ENCODE results near the gene SIPA1L3. TPM values are rescaled to one million over a fixed set of nuclear protein-coding genes. Genes with fewer than 3 reads are reported as not detected.

SIPA1L3 gene
- polyA plus RNA-seq, 1 of the 3 experiments (the other 2 are of a cell fraction) = 11.6 TPM

GRCh38 chr19:38082256-38083118 lies 175.5 kb downstream of the SIPA1L3 start:
- 0 out of 4 replicates have a peak, but pooled peaks cover 0 to 4% of the 10 kb centered on the region in 2 experiments for H3K4me1 ChIP-seq (ENCODE audit: control insufficient read depth in 1 of 2, insufficient read depth in 2 of 2, low read depth in 1 of 2, low read length in 1 of 2)
- no peaks in the 10 kb centered on the region for H3K27me3 ChIP-seq (ENCODE audit: insufficient read depth)
- POLR2A ChIA-PET = no interaction called here
- DNase-seq = no peak
- CTCF ChIA-PET = interaction anchor here (1.6 kb wide), 1 partner anchor 180 kb away, joined by 4 read pairs; no protein-coding TSS in a partner anchor
- peaks cover 7% of the 10 kb centered on the region for H3F3A ChIP-seq (replicated peaks; ENCODE audit: insufficient read depth)
- no peak overlapping the region for H2AFZ ChIP-seq (ENCODE audit: low read depth)
- H3K9me2 ChIP-seq = no peaks in the 10 kb centered on the region
- H3K27ac ChIP-seq (ENCODE audit: low read depth in 2 of 2, low read length in 1 of 2) = no peak overlapping the region
- peaks cover 22% of the 10 kb centered on the region; the same call in 1 of the 2 replicates for H3K79me2 ChIP-seq (ENCODE audit: insufficient read depth)
- H3K4me3 ChIP-seq (ENCODE audit: low read depth in 2 of 2, low read length in 1 of 2) = no peak overlapping the region
- 0 out of 2 replicates have a peak, but pooled peaks cover 3% of the 10 kb centered on the region for H4K20me1 ChIP-seq (ENCODE audit: insufficient read depth)
- no peak overlapping the region for H3K4me2 ChIP-seq
- H3K9ac ChIP-seq = no peak overlapping the region
- WGBS (ENCODE audit: low lambda C conversion rate) = 96% methylated on average over 55 of the region's 78 CpGs
- TF ChIP-seq MXI1 (IDR thresholded peaks at IDR 0.05; ENCODE audit: low read depth, low read length) = no peak
- TF ChIP-seq FOSL2 (IDR thresholded peaks at IDR 0.05; ENCODE audit: borderline replicate concordance, low read depth) = no peak
- no peak for TF ChIP-seq TAF1 (IDR thresholded peaks at IDR 0.05; ENCODE audit: borderline replicate concordance, low read depth, low read length)
- TF ChIP-seq, protein P1, sequence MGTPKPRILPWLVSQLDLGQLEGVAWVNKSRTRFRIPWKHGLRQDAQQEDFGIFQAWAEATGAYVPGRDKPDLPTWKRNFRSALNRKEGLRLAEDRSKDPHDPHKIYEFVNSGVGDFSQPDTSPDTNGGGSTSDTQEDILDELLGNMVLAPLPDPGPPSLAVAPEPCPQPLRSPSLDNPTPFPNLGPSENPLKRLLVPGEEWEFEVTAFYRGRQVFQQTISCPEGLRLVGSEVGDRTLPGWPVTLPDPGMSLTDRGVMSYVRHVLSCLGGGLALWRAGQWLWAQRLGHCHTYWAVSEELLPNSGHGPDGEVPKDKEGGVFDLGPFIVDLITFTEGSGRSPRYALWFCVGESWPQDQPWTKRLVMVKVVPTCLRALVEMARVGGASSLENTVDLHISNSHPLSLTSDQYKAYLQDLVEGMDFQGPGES (IDR thresholded peaks at IDR 0.05; ENCODE audit: low read depth, low read length) = no peak
- peaks cover 0 to 5% of the 10 kb centered on the region in 2 experiments for H3K36me3 ChIP-seq (replicated peaks in 1 of 2; ENCODE audit: control insufficient read depth in 1 of 2, insufficient read depth in 2 of 2, low read length in 1 of 2)
- H3K9me3 ChIP-seq = no peaks in the 10 kb centered on the region

DNA sequence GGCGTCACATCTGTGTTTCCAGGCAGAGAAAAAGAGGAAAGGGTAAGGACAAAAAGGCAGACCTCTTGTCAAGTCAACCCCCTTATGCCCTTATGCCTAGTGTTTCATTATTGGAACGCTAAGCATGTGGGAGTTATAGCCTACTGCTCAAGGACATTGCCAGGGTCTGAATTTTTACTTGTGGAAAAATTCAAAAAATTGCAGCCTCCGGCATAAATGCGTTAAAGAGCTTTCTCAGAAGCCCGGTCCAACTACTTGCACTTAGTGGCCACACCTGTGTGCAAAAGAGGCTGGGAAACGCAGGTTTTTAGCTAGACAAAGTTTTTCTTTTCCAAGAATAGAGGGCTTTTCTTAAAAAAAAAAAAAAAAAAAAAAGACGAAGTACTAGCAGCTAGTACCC lies 177.2 kb downstream of the SIPA1L3 start:
- H3K4me3 ChIP-seq (ENCODE audit: low read depth in 2 of 2, low read length in 1 of 2) = no peak overlapping the region
- H3K27ac ChIP-seq (ENCODE audit: low read depth in 2 of 2, low read length in 1 of 2) = no peak overlapping the region
- ChIA-PET CTCF (interaction anchor here (0.9 to 1.6 kb wide), 2 partner anchors 19 to 182 kb away, joined by 4 read pairs; no protein-coding TSS in a partner anchor), POLR2A (no interaction called here)
- no peak for DNase-seq
- no peaks in the 10 kb centered on the region for H3K9me2 ChIP-seq
- no peaks in the 10 kb centered on the region for H3K9me3 ChIP-seq
- WGBS (ENCODE audit: low lambda C conversion rate) = 97% methylated on average over 7 of the region's 7 CpGs
- H3K79me2 ChIP-seq (ENCODE audit: insufficient read depth) = peaks cover 26% of the 10 kb centered on the region; the same call in 1 of the 2 replicates
- 0 out of 2 replicates have a peak, but pooled peaks cover 3% of the 10 kb centered on the region for H4K20me1 ChIP-seq (ENCODE audit: insufficient read depth)
- no peak overlapping the region for H2AFZ ChIP-seq (ENCODE audit: low read depth)
- no peak overlapping the region for H3K9ac ChIP-seq
- H3K4me1 ChIP-seq (ENCODE audit: control insufficient read depth in 1 of 2, insufficient read depth in 2 of 2, low read depth in 1 of 2, low read length in 1 of 2) = peaks cover 0 to 4% of the 10 kb centered on the region in 2 experiments; a peak in 1 of 4 replicates
- H3F3A ChIP-seq (replicated peaks; ENCODE audit: insufficient read depth) = peaks cover 7% of the 10 kb centered on the region
- peaks cover under 1 to 5% of the 10 kb centered on the region in 2 experiments for H3K36me3 ChIP-seq (replicated peaks in 1 of 2; ENCODE audit: control insufficient read depth in 1 of 2, insufficient read depth in 2 of 2, low read length in 1 of 2)
- H3K4me2 ChIP-seq = no peak overlapping the region
- no peaks in the 10 kb centered on the region for H3K27me3 ChIP-seq (ENCODE audit: insufficient read depth)
- no peak for TF ChIP-seq ELF1 (IDR thresholded peaks at IDR 0.05)
- TF ChIP-seq SIN3A (IDR thresholded peaks at IDR 0.05; ENCODE audit: borderline replicate concordance, low read depth, low read length) = no peak
- TF ChIP-seq, protein P2, sequence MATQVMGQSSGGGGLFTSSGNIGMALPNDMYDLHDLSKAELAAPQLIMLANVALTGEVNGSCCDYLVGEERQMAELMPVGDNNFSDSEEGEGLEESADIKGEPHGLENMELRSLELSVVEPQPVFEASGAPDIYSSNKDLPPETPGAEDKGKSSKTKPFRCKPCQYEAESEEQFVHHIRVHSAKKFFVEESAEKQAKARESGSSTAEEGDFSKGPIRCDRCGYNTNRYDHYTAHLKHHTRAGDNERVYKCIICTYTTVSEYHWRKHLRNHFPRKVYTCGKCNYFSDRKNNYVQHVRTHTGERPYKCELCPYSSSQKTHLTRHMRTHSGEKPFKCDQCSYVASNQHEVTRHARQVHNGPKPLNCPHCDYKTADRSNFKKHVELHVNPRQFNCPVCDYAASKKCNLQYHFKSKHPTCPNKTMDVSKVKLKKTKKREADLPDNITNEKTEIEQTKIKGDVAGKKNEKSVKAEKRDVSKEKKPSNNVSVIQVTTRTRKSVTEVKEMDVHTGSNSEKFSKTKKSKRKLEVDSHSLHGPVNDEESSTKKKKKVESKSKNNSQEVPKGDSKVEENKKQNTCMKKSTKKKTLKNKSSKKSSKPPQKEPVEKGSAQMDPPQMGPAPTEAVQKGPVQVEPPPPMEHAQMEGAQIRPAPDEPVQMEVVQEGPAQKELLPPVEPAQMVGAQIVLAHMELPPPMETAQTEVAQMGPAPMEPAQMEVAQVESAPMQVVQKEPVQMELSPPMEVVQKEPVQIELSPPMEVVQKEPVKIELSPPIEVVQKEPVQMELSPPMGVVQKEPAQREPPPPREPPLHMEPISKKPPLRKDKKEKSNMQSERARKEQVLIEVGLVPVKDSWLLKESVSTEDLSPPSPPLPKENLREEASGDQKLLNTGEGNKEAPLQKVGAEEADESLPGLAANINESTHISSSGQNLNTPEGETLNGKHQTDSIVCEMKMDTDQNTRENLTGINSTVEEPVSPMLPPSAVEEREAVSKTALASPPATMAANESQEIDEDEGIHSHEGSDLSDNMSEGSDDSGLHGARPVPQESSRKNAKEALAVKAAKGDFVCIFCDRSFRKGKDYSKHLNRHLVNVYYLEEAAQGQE (IDR thresholded peaks at IDR 0.05; ENCODE audit: low read depth, low read length) = no peak
- TF ChIP-seq USF1 (IDR thresholded peaks at IDR 0.05; ENCODE audit: borderline replicate concordance, low read depth) = no peak
- no peak for TF ChIP-seq CTCF (IDR thresholded peaks at IDR 0.05)
- TF ChIP-seq FOSL2 (IDR thresholded peaks at IDR 0.05; ENCODE audit: borderline replicate concordance, low read depth) = no peak
- TF ChIP-seq RXRA (IDR thresholded peaks at IDR 0.05; ENCODE audit: borderline replicate concordance, low read depth) = no peak
- no peak for TF ChIP-seq YY1 (IDR thresholded peaks at IDR 0.05; ENCODE audit: low read depth)
- no peak for TF ChIP-seq EP300 (IDR thresholded peaks at IDR 0.05; ENCODE audit: borderline replicate concordance in 1 of 2, low read depth in 1 of 2, low read length in 1 of 2)
- no peak for TF ChIP-seq TEAD4 (IDR thresholded peaks at IDR 0.05; ENCODE audit: borderline replicate concordance, insufficient read depth)
- no peak for TF ChIP-seq MXI1 (IDR thresholded peaks at IDR 0.05; ENCODE audit: low read depth, low read length)
- TF ChIP-seq PBX3 (IDR thresholded peaks at IDR 0.05) = no peak

Measured in SK-N-SH (cell line).